ENCODE results near the gene ABCA7. TPM values are rescaled to one million over a fixed set of nuclear protein-coding genes. Genes with fewer than 3 reads are reported as not detected.
A peak's percentile ranks its signal among the peaks of the same experiment; 100 is the strongest.

The ABCA7 gene
- total RNA-seq, 1 experiment from 2014 or later, result 91.4 TPM

GRCh38 chr19:1113030-1113985 lies 73.4 kb downstream of the ABCA7 start (continued):
- TF ChIP-seq ZNF274 (IDR thresholded peaks at IDR 0.05; ENCODE audit: low read depth, low read length), result no peak
- no peak for TF ChIP-seq EZH2phosphoT487 (IDR thresholded peaks at IDR 0.05; ENCODE audit: borderline replicate concordance)
- no peak for TF ChIP-seq FOSL1 (IDR thresholded peaks at IDR 0.05; ENCODE audit: low read depth)
- TF ChIP-seq ELF1 (IDR thresholded peaks at IDR 0.05; ENCODE audit: borderline replicate concordance, low read depth), result no peak
- TF ChIP-seq SIN3A (IDR thresholded peaks at IDR 0.05; ENCODE audit: low read depth), result no peak
- TF ChIP-seq, protein P1, sequence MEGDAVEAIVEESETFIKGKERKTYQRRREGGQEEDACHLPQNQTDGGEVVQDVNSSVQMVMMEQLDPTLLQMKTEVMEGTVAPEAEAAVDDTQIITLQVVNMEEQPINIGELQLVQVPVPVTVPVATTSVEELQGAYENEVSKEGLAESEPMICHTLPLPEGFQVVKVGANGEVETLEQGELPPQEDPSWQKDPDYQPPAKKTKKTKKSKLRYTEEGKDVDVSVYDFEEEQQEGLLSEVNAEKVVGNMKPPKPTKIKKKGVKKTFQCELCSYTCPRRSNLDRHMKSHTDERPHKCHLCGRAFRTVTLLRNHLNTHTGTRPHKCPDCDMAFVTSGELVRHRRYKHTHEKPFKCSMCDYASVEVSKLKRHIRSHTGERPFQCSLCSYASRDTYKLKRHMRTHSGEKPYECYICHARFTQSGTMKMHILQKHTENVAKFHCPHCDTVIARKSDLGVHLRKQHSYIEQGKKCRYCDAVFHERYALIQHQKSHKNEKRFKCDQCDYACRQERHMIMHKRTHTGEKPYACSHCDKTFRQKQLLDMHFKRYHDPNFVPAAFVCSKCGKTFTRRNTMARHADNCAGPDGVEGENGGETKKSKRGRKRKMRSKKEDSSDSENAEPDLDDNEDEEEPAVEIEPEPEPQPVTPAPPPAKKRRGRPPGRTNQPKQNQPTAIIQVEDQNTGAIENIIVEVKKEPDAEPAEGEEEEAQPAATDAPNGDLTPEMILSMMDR (IDR thresholded peaks at IDR 0.05 in 2 of 3, conservative IDR thresholded peaks at IDR 0.05 in 1 of 3; ENCODE audit: borderline replicate concordance in 1 of 3, insufficient read depth in 1 of 3, low read depth in 2 of 3, low read length in 2 of 3), result peak; percentile 70 to 86 (median 76)
- TF ChIP-seq JUND (IDR thresholded peaks at IDR 0.05), result no peak
- TF ChIP-seq EZH2 (IDR thresholded peaks at IDR 0.05), result no peak
- TF ChIP-seq ZBTB33 (IDR thresholded peaks at IDR 0.05; ENCODE audit: extremely low read depth, insufficient replicate concordance, low read length), result no peak
- no peak for TF ChIP-seq POLR2A (IDR thresholded peaks at IDR 0.05; ENCODE audit: borderline replicate concordance, extremely low read depth, insufficient read depth, insufficient read length)
- TF ChIP-seq TCF7L2 (IDR thresholded peaks at IDR 0.05; ENCODE audit: borderline replicate concordance, extremely low read depth, insufficient read depth, insufficient read length), result no peak
- TF ChIP-seq RAD21 (IDR thresholded peaks at IDR 0.05; ENCODE audit: low read depth), result peak; percentile 92
- TF ChIP-seq POLR2AphosphoS5 (IDR thresholded peaks at IDR 0.05; ENCODE audit: low read depth, low read length), result peak; percentile 67
- no peak for TF ChIP-seq SRF (IDR thresholded peaks at IDR 0.05; ENCODE audit: low read depth)

Measured in HCT116 (cell line).